ENCODE results near the gene RECK.

Gene RECK

GRCh38 chr9:36116593-36116992 is 79.9 kb downstream of the RECK start:
- TF ChIP-seq CTCF (IDR thresholded peaks at IDR 0.05; ENCODE audit: low read depth, low read length) = no peak
- no peak overlapping the region for H3K4me3 ChIP-seq (ENCODE audit: low read depth, low read length)
- no peak for DNase-seq (ENCODE audit: low read depth, low spot score)
- in situ Hi-C loops (cut with HindIII; ENCODE audit: low sequenced_read_pairs) = no loop called here

GRCh38 chr9:36118201-36118600 is 81.5 kb downstream of the RECK start:
- in situ Hi-C loops (cut with HindIII; ENCODE audit: low sequenced_read_pairs) = no loop called here
- no peak overlapping the region for H3K4me3 ChIP-seq (ENCODE audit: low read depth, low read length)
- no peak for TF ChIP-seq CTCF (IDR thresholded peaks at IDR 0.05; ENCODE audit: low read depth, low read length)
- DNase-seq (ENCODE audit: low read depth, low spot score) = no peak

GRCh38 chr9:36118706-36119105 is 82.0 kb downstream of the RECK start:
- DNase-seq (ENCODE audit: low read depth, low spot score) = no peak
- no peak for TF ChIP-seq CTCF (IDR thresholded peaks at IDR 0.05; ENCODE audit: low read depth, low read length)
- H3K4me3 ChIP-seq (ENCODE audit: low read depth, low read length) = no peak overlapping the region
- in situ Hi-C loops (cut with HindIII; ENCODE audit: low sequenced_read_pairs) = no loop called here

GRCh38 chr9:36119476-36119875 is 82.8 kb downstream of the RECK start:
- no peak overlapping the region for H3K4me3 ChIP-seq (ENCODE audit: low read depth, low read length)
- no peak for TF ChIP-seq CTCF (IDR thresholded peaks at IDR 0.05; ENCODE audit: low read depth, low read length)
- DNase-seq (ENCODE audit: low read depth, low spot score) = no peak
- in situ Hi-C loops (cut with HindIII; ENCODE audit: low sequenced_read_pairs) = no loop called here

- no peak for DNase-seq (ENCODE audit: low read depth, low spot score)
- in situ Hi-C loops (cut with HindIII; ENCODE audit: low sequenced_read_pairs) = no loop called here
- H3K4me3 ChIP-seq (ENCODE audit: low read depth, low read length) = no peak overlapping the region
- no peak for TF ChIP-seq CTCF (IDR thresholded peaks at IDR 0.05; ENCODE audit: low read depth, low read length)
These were observed 84.0 kb downstream of the RECK start for GRCh38 chr9:36120705-36121104.

GRCh38 chr9:36121971-36122370 is 85.3 kb downstream of the RECK start:
- no peak for DNase-seq (ENCODE audit: low read depth, low spot score)
- TF ChIP-seq CTCF (IDR thresholded peaks at IDR 0.05; ENCODE audit: low read depth, low read length) = no peak
- in situ Hi-C loops (cut with HindIII; ENCODE audit: low sequenced_read_pairs) = no loop called here
- H3K4me3 ChIP-seq (ENCODE audit: low read depth, low read length) = no peak overlapping the region

GRCh38 chr9:36123515-36123914 is 86.8 kb downstream of the RECK start:
- no peak for DNase-seq (ENCODE audit: low read depth, low spot score)
- no peak overlapping the region for H3K4me3 ChIP-seq (ENCODE audit: low read depth, low read length)
- in situ Hi-C loops (cut with HindIII; ENCODE audit: low sequenced_read_pairs) = no loop called here
- TF ChIP-seq CTCF (IDR thresholded peaks at IDR 0.05; ENCODE audit: low read depth, low read length) = no peak

Measured in astrocyte of the spinal cord (primary cell).